ENCODE data around the gene MGMT.

MGMT gene

GRCh38 chr10:129673292-129673691 lies 206.3 kb downstream of the MGMT start:
- H3K27ac ChIP-seq, result no peak overlapping the region
- DNase-seq (ENCODE audit: low read depth, low spot score), result no peak

- H3K27ac ChIP-seq, result no peak overlapping the region
- DNase-seq (ENCODE audit: low read depth, low spot score), result no peak
These were observed 208.2 kb downstream of the MGMT start for GRCh38 chr10:129675027-129675769.

GRCh38 chr10:129676014-129676413 lies 209.0 kb downstream of the MGMT start:
- DNase-seq (ENCODE audit: low read depth, low spot score), result no peak
- no peak overlapping the region for H3K27ac ChIP-seq

- no peak overlapping the region for H3K27ac ChIP-seq
- DNase-seq (ENCODE audit: low read depth, low spot score), result no peak
These were observed 210.4 kb downstream of the MGMT start for GRCh38 chr10:129677377-129677927.

- H3K27ac ChIP-seq, result no peak overlapping the region
These were observed 211.1 kb downstream of the MGMT start for GRCh38 chr10:129678186-129678585.

GRCh38 chr10:129679207-129679606 lies 212.2 kb downstream of the MGMT start:
- no peak for DNase-seq (ENCODE audit: low read depth, low spot score)
- H3K27ac ChIP-seq, result no peak overlapping the region

More at GRCh38 chr10:129678186-129678585, 211.1 kb downstream of the MGMT start:
- DNase-seq (ENCODE audit: low read depth, low spot score), result no peak

- H3K27ac ChIP-seq, result no peak overlapping the region
- DNase-seq (ENCODE audit: low read depth, low spot score), result no peak
These were observed 213.8 kb downstream of the MGMT start for GRCh38 chr10:129680661-129681344.

GRCh38 chr10:129681856-129682255 lies 214.8 kb downstream of the MGMT start:
- H3K27ac ChIP-seq, result no peak overlapping the region
- no peak for DNase-seq (ENCODE audit: low read depth, low spot score)

GRCh38 chr10:129683519-129683918 lies 216.5 kb downstream of the MGMT start:
- H3K27ac ChIP-seq, result no peak overlapping the region
- no peak for DNase-seq (ENCODE audit: low read depth, low spot score)

- no peak overlapping the region for H3K27ac ChIP-seq
- DNase-seq (ENCODE audit: low read depth, low spot score), result no peak
These were observed 216.9 kb downstream of the MGMT start for GRCh38 chr10:129683920-129684319.

- no peak for DNase-seq (ENCODE audit: low read depth, low spot score)
- H3K27ac ChIP-seq, result no peak overlapping the region
These were observed 218.2 kb downstream of the MGMT start for GRCh38 chr10:129685271-129685670.

GRCh38 chr10:129689671-129690071 lies 222.6 kb downstream of the MGMT start:
- DNase-seq (ENCODE audit: low read depth, low spot score), result peak; percentile 31
- peak overlapping the region; percentile 82 for H3K27ac ChIP-seq

GRCh38 chr10:129690248-129691070 lies 223.4 kb downstream of the MGMT start:
- H3K27ac ChIP-seq, result peak overlapping the region; percentile 82
- peak; percentile 43 for DNase-seq (ENCODE audit: low read depth, low spot score)

GRCh38 chr10:129692695-129693094 lies 225.7 kb downstream of the MGMT start:
- H3K27ac ChIP-seq, result no peak overlapping the region
- no peak for DNase-seq (ENCODE audit: low read depth, low spot score)

- DNase-seq (ENCODE audit: low read depth, low spot score), result no peak
- no peak overlapping the region for H3K27ac ChIP-seq
These were observed 226.3 kb downstream of the MGMT start for GRCh38 chr10:129693382-129693781.

- DNase-seq (ENCODE audit: low read depth, low spot score), result no peak
- H3K27ac ChIP-seq, result no peak overlapping the region
These were observed 227.1 kb downstream of the MGMT start for GRCh38 chr10:129694184-129694583.

- no peak for DNase-seq (ENCODE audit: low read depth, low spot score)
- H3K27ac ChIP-seq, result no peak overlapping the region
These were observed 227.7 kb downstream of the MGMT start for GRCh38 chr10:129694691-129695243.

GRCh38 chr10:129695671-129696070 lies 228.6 kb downstream of the MGMT start:
- no peak for DNase-seq (ENCODE audit: low read depth, low spot score)
- no peak overlapping the region for H3K27ac ChIP-seq

- DNase-seq (ENCODE audit: low read depth, low spot score), result no peak
- H3K27ac ChIP-seq, result no peak overlapping the region
These were observed 229.6 kb downstream of the MGMT start for GRCh38 chr10:129696636-129697035.
